ENCODE results near the gene OR4C45.
"Not testable (repeated sequence)": the region's sequence is repeated elsewhere in the genome, so short reads cannot be mapped to it uniquely, and the experiment has no call there.

OR4C45 gene

DNA sequence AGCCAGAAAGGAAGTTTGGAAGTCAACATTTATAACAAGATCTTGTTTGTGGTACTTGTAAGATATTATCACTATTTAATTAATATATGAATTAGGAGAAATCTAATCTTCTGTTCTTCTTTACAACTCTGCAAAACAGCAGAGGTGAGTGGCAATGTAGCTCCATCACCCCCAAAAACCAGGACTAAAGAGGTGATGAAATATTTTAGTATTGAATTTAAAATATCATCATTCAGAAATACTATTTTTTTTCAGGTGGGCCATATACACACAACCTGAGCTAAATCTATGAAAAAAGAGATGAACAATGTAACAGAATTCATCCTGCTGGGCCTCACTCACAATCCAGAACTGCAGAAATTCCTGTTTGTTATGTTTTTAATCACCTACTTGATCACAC lies at the start of gene OR4C45:
Gene OR4C45 (plus strand): TSS at position 301 of the 400 bp plus-strand sequence.
- DNase-seq: no peak

DNA sequence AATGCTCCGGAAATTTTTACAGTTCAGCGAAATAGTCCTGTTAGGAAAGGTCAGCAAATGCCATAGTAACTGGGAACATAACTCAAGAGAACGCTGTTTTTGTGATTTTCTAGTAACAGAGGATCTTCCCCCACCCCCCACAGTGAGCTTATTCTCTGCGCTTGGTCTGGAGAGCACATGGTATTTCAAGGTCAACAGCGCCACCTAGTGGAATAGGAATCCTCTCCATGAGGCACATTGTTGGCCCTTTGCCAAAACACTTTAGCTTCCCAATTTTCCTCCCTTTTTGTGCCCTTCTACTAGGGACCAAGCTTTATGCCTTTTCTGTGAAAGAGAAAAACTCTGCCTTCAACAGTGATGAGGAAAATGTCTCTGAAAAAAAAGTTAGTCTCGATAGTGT lies 37.1 kb upstream of the OR4C45 start:
- no peak for DNase-seq

DNA sequence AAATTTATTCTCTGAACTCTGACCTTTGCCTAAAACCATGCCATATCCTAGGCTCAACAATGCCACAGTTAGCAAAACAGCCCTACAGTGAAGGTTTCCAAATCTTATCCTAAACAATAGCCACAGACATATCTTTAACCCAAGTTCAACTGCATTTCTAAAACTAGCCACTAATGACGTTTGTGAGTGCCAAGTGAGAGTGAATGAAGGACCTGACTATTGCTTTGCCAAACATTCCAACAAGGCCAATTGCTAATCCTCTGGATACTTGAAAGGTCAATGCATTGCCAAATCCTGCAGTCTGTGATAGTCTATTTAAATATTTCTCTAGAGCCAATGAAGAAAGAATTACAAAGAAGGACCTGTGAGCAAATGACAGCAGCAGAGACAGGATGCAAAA lies 2.5 kb upstream of the OR4C45 start:
- no peak for DNase-seq

DNA sequence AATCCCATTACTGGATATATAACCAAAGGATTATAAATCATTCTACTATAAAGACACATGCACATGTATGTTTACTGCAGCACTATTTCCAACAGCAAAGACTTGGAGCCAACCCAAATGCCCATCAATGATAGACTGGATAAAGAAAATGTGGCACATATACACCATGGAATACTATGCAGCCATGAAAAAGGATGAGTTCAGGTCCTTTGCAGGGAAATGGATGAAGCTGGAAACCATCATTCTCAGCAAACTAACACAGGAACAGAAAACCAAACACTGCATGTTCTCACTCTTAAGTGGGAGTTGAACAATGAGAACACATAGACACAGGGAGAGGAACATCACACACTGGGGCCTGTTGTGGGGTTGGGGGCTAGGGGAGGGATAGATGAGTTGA lies 3.6 kb downstream of the OR4C45 start:
- not testable (repeated sequence) for DNase-seq

DNA sequence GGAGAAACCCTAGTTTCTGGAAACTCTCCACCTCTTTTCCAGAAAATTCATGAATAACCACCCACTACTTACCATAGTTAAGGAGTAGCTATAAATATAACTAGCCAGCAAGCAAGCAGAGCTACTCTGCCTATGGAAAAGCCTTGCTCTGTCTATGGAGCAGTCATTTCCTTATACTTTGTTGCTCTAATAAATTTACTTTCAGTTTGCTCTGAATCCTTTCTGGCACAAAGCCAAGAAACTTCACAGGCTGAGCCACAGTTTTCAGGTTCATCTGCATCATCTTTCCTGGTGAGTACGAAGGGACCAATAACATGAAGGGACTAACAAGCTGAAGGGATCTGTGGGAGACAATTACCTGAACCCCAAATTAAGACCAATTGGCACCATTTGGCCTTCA lies 4.6 kb downstream of the OR4C45 start:
- DNase-seq: no peak

DNA sequence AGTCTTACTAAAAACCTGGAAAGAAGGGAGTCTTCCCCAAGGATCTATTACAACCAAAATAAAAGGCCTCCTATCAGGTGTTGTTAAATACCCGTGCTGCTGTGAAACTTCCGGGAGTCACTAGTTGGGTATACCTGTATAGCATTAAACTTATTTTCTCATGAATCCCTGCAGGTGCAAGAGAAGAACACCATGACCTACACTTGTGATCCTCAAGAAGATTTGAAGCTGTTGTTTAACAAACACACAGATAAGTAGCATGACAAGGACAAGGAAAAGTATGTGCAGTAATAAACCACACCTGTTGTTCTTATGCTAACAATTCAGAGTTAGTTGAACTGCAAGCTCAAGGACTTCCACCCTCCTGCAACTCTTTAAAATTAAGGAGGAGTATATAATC lies 12.0 kb downstream of the OR4C45 start:
- DNase-seq: no peak

DNA sequence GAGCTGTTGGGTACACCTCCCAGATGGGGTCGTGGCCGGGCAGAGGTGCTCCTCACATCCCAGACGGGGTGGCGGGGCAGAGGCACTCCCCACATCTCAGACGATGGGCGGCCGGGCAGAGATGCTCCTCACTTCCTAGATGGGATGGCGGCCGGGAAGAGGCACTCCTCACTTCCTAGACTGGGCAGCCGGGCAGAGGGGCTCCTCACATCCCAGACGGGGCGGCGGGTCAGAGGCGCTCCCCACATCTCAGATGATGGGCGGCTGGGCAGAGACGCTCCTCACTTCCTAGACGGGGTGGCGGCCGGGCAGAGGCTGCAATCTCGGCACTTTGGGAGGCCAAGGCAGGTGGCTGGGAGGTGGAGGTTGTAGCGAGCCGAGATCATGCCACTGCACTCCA lies 30.4 kb downstream of the OR4C45 start:
- not testable (repeated sequence) for DNase-seq

DNA sequence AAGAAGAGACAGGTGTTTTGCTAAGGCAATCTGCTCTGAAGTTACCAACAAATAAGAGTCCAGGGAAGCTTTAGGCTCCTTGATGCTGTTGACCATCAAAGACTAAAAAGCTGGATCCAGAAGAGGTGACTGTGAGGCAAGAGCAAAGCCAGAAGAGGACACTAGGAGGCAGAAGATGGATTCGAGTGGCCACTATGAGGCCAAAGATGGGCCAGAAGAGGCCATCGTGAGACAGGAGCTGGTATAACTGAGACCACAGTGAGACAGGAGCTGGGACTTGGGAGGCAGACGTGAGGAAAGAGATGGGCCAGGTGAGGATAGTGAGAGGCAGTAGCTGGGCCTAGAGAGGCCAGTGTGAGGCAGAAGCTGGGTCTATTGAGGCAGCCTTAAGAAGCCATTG lies 37.7 kb downstream of the OR4C45 start:
- DNase-seq: no peak

DNA sequence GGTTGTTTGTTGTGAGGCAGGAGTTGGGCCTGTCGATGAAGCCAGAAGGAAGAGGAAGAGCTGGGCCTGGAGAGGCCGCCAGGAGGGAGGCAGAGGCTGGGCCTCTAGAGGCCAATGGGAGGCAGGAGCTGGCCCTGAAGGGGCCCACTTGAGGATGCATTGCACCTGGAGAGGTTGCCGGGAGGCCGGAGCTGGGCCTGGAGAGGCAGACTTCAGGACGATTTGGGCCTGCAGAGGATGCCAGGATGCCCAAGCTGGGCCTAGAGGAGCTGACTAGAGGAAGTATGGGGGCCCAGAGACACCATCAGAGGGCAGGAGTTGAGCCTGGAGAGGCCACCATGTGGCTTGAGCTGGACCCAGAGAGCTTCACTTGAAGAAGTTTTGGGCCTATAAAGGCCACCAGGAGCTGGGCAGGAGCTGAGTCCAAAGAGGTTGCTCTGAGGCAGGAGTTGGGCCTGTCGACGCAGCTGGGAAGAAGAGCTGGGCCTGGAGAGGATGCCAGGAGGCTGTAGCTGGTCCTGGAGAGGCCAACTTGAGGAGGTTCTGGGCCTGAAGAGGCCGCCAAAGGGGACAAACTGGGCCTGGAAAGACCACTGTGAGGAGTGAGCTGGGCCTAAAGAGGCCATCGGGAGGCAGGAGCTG lies 39.0 kb downstream of the OR4C45 start:
- DNase-seq: no peak

DNA sequence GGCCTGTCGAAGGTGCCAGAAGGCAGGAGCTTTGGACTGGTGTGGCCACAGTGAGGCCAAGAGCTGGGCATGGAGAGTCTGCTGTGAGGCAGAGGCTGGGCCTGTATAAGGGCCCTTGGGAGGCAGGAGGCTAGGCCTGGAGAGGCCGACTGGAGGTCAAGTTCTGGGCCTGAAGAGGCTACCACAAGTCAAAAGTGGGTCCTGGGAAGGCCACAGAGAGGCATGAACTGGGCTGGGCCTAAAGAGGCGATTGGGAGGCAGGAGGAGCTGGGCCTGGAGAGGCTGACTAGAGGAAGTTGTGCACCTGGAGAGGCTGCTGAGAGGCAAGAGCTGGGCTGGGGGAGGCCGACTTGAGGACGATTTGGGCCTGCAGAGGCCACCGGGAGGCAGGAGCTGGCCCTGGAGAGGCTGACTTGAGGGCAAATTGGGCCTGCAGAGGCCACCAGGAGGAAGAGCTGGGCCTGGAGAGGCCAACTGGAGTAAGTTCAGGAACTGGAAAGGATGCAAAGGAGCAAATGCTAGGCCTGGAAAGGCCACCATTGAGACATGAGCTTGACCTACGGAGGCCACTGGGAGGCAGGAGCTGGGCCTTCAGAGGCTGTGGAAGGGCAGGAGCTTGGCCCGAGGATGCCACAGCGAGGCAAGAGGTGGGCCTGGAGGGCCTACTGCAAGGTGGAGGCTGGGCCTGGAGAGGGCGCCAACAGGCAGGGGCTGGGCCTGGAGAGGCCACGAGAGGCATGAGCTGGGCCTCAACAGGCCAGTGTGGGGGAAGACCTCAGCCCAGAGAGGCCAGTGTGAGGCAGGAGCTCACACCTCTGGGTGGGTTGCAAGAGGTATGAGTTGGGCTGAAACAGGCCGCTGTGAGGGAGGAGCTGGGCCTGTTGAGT lies 39.8 kb downstream of the OR4C45 start:
- no peak for DNase-seq

DNA sequence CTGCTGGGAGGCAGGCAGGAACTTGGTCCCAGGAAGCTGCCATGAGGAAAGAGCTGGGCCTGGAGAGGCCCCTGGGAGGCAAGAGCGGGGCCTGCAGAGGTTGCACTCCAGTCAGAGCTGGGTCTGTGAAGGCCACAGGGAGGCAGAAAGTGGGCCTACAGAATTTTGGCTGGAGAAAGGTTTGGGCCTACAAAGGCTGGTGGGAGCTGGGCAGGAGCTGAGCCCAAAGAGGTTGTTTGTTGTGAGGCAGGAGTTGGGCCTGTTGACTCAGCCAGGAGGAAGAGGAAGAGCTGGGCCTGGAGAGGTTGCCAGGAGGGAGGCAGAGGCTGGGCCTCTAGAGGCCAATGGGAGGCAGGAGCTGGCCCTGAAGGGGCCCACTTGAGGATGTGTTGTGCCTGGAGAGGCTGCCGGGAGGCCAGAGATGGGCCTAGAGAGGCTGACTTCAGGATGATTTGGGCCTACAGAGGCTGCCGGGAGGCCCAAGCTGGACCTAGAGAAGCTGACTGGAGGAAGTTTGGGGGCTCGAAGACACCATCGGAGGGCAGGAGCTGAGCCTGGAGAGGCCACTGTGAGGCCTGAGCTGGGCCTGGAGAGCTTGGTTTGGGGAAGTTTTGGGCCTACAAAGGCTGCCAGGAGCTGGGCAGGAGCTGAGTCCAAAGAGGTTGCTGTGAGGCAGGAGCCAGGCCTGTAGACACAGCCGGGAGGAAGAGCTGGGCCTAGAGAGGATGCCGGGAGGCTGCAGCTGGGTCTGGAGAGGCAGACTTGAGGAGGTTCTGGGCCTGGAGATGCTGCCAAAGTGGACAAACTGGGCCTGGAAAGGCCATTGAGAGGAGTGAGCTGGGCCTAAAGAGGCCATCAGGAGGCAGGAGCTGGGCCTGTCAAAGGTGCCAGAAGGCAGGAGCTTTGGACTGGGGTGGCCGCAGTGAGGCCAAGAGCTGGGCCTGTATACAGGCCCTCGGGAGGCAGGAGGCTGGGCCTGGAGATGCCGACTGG lies 40.7 kb downstream of the OR4C45 start:
- no peak for DNase-seq

DNA sequence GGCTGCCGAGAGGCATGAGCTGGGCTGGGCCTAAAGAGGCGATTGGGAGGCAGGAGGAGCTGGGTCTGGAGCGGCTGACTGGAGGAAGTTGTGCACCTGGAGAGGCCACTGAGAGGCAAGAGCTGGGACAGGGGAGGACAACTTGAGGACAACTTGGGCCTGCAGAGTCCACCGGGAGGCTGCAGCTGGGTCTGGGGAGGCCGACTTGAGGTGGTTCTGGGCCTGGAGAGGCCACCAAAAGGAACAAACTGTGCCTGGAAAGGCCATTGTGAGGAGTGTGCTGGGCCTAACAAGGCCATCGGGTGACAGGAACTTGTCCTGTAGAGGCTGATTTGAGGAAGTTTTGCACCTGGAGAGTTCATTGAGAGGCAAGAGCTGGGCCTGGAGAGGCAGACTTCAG lies 41.5 kb downstream of the OR4C45 start:
- no peak for DNase-seq

DNA sequence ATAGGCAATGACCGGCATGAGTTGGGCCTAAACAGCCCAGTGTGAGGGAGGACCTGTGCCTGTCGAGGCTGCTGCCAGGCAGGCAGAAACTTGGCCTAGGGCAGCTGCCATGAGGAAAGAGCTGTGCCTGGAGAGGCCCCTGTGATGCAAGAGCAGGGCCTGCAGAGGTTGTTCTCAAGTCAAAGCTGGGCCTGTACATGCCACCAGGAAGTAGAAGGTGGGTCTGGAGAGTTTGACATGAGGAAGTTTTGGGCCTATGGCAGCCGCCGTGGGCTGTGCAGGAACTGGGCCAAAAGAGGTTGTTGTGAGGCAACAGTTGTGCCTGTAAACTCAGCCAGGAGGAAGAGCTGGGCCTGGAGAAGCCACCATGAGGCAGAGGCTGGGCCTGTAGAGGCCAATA lies 43.2 kb downstream of the OR4C45 start:
- no peak for DNase-seq

DNA sequence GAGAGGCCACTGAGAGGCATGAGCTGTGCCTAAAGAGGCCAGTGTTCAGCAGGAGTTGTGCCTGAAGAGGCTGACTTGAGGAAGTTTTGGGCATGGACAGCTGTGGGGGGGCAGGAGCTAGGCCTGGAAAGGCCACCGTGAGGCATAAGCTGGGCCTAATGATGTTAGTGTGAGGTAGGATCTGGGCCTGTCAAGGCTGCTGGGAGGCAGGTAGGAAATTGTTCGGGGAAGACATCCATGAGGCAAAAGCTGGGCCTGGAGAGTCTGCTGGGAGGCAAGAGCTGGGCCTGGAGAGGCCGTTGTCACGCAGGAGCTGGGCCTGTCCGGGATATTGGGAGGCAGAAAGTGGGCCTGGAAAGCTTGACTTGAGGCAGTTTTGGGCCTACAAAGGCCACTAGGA lies 44.9 kb downstream of the OR4C45 start:
- no peak for DNase-seq

DNA sequence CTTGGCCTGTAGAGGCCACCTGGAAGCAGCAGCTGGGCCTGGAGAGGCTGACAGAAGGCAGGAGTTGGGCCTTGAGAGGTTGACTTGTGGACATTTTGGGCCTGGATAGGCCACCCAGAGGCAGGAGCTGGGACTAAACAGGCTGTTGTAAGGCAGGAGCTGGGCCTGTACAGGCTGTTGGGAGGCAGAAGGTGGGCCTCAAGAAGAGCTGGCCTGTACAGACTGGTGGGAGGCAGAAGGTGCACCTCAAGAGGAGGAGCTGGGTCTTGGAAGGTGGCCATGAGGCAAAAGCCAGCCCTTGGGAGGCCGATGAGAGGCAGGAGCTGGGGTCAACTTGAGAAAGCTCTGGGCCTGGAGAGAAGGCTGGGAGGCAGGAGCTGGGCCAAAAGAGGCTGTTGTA lies 45.3 kb downstream of the OR4C45 start:
- DNase-seq: no peak

DNA sequence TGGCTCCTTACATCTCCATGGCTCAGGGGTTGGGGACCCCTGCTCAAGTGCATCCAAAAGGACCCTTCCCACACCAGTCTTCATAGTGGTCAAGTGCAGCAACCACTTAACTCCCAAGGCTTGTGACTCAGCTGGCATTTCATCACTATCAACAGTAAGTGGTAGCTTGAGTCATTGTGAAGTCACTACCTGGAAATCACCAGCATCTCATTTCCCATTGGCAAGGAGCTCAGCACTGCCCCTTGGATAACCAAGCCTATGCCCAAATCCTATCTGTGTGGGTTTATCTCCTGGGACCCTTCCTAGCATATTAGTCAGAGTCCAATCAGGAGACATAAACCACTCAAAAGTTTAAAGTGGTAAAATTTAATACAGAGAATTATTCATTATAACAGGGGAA lies 46.3 kb downstream of the OR4C45 start:
- not testable (repeated sequence) for DNase-seq

DNA sequence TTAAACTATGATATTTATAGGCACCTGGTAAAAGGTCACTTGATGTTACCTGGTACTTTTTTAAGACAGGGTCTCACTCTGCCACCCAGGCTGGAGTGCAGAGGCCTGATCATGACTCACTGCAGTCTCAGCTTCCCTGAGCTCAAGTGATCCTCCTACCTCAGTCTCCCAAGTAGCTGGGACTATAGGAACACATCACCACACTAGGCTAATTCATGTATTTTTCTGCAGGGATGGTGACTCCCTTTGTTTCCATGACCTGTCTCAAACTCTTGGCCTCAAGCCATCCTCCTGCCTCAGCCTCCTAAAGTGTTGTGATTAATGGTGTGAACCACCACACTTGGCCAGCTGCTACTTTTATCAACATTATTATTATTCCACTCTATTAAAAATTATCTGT lies 47.6 kb downstream of the OR4C45 start:
- no peak for DNase-seq
